GM12864 (cell line): ENCODE data around the gene POLR2H.

Experiments
- DNase-seq: peaks from one replicate; pipeline ENCODE4 v3.0.0-alpha.2; 2011; ENCODE audit warnings: low read depth
- H3K4me3 ChIP-seq: 2 replicates; pipeline ENCODE4 v1.5.1; 2011; ENCODE audit warnings: mild to moderate bottlenecking, low read depth, low read length, control low read depth
- CTCF ChIP-seq: IDR thresholded peaks from 2 replicates; pipeline ENCODE4 v1.5.1; 2011; ENCODE audit warnings: low read depth, mild to moderate bottlenecking, moderate library complexity, low read length, control low read depth, inconsistent platforms; ENCODE audit errors: missing control alignments

POLR2H gene

GRCh38 chr3:184375747-184376461 lies 14.4 kb downstream of the POLR2H start:
- no peak for TF ChIP-seq CTCF
- H3K4me3 ChIP-seq, result no peak overlapping the region
- no peak for DNase-seq

DNA sequence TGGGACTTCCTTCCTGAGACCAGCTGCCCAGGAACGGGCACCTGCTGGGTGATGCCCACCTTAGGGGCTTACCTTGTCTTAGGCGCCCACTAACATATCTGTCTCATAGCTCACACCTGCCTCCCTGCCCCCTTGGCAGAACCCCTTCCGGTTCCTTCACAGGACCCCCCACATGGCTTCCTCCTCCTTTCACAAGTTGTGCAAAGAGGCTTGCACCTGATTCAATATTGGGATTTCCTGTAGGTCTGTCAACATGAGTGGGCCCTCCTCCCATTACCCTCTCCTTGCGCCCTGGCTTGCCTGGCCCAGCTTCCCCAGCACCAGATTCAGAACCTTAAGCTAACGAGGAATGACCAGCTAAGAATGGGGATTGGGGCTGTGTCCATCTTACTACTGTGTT lies 15.9 kb downstream of the POLR2H start:
- TF ChIP-seq CTCF, result no peak
- H3K4me3 ChIP-seq, result no peak overlapping the region
- DNase-seq, result no peak

- DNase-seq, result no peak
- TF ChIP-seq CTCF, result no peak
- no peak within 1 kb of the TSS for H3K4me3 ChIP-seq
Observed at GRCh38 chr3:184377882-184378445, 16.5 kb downstream of the POLR2H start, which contains the start of gene THPO. Gene THPO, minus strand, starts transcription at chr3:184378207. Its CDS starts 1,948 bp downstream, at chr3:184376259.

GRCh38 chr3:184378651-184379357 lies 17.3 kb downstream of the POLR2H start:
- DNase-seq, result no peak
- no peak overlapping the region for H3K4me3 ChIP-seq
- no peak for TF ChIP-seq CTCF

- no peak for TF ChIP-seq CTCF
- no peak for DNase-seq
- H3K4me3 ChIP-seq, result no peak within 1 kb of the TSS
Observed at GRCh38 chr3:184379358-184380184, 18.1 kb downstream of the POLR2H start, which contains the start of gene CHRD. Gene CHRD, plus strand, starts transcription at chr3:184380054. Its CDS starts 265 bp downstream, at chr3:184380319.

DNA sequence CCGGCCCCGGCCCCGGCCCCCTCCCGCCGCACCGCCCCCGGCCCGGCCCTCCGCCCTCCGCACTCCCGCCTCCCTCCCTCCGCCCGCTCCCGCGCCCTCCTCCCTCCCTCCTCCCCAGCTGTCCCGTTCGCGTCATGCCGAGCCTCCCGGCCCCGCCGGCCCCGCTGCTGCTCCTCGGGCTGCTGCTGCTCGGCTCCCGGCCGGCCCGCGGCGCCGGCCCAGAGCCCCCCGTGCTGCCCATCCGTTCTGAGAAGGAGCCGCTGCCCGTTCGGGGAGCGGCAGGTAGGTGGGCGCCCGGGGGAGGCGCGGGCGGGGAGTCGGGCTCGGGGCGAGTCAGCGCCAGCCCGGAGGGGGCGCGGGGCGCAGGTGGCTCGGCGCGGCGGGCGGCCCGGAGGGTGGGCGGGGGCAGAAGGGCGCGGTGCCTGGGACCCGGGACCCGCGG lies 18.7 kb downstream of the POLR2H start:
- H3K4me3 ChIP-seq, result no peak overlapping the region
- no peak for TF ChIP-seq CTCF
- DNase-seq, result no peak
